A549 (cell line): Measurements from ENCODE around the gene VAT1L. TPM values are rescaled to one million over a fixed set of nuclear protein-coding genes. Genes with fewer than 3 reads are reported as not detected.

Experiments
- ATAC-seq, 2 experiments: fragments of 200-7000 bp in 1 of 2; fragments of >200 bp in 1 of 2; cut with Nextera tagmentation in 1 of 2; cut with Tn5 transposase in 1 of 2; 3 replicates each; pipeline versions ENCODE4 v1.8.0 to v1.9.1; 2018 to 2020; ENCODE audit warnings: mild to moderate bottlenecking in 1 of 2, moderate library complexity in 1 of 2
- CTCF ChIA-PET: fragments of 300-600 bp; sonication (Branson Sonifier 250); formaldehyde crosslinking; extraction: SDS; loops from one replicate; lab custom pipeline; 2021; ENCODE audit warnings: antibody characterized with exemption, inconsistent platforms; lab: Yijun Ruan, JAX
- POLR2A ChIA-PET: fragments of 350-600 bp; formaldehyde crosslinking; extraction: SDS; loops from one replicate; lab custom pipeline; 2021; ENCODE audit warnings: antibody characterized with exemption, inconsistent platforms; lab: Yijun Ruan, JAX
- DNase-seq, 2 experiments: peaks; one replicate each; pipeline versions ENCODE4 v3.0.0 to v3.0.0-alpha.2; 2011 to 2016; ENCODE audit warnings: low read depth in 1 of 2, low spot score in 1 of 2
- FAIRE-seq: peaks from 2 replicates; lab custom pipeline; 2011; peaks lifted over from hg19 to GRCh38; lab: Jason Lieb, UNC
- H3K27ac ChIP-seq, 2 experiments: fragments of >200 bp; sonication (Bioruptor Twin); formaldehyde crosslinking; 3 replicates each; pipeline ENCODE4 v1.5.1; 2016 to 2017
- H3K4me1 ChIP-seq: fragments of >200 bp; sonication (Bioruptor Twin); formaldehyde crosslinking; 3 replicates; pipeline ENCODE4 v1.6.1; 2016
- H3K4me2 ChIP-seq: fragments of >200 bp; sonication (Bioruptor Twin); formaldehyde crosslinking; 3 replicates; pipeline ENCODE4 v1.6.1; 2016
- H3K4me3 ChIP-seq: fragments of >200 bp; sonication (Bioruptor Twin); formaldehyde crosslinking; 3 replicates; pipeline ENCODE4 v1.5.1; 2016
- H3K9me3 ChIP-seq: fragments of >200 bp; sonication (Bioruptor Twin); formaldehyde crosslinking; 3 replicates; pipeline ENCODE4 v1.6.1; 2016
- BCL3 ChIP-seq: fragments of >200 bp; sonication (Bioruptor Twin); formaldehyde crosslinking; IDR thresholded peaks from 3 replicates; pipeline ENCODE4 v1.6.1; 2016
- BHLHE40 ChIP-seq: IDR thresholded peaks from 2 replicates; pipeline ENCODE4 v1.6.1; 2012; ENCODE audit warnings: low read depth, low read length, inconsistent platforms
- CHD2 ChIP-seq: fragments of 150-350 bp; IDR thresholded peaks from 2 replicates; pipeline ENCODE4 v1.6.1; 2014; ENCODE audit warnings: low read length; ENCODE audit not compliant: partially characterized antibody
- CHD4 ChIP-seq: fragments of 200-600 bp; sonication (generic); IDR thresholded peaks from 2 replicates; pipeline ENCODE4 v1.6.1; 2016; ENCODE audit warnings: antibody characterized with exemption, mild to moderate bottlenecking, borderline replicate concordance
- EHF ChIP-seq: fragments of 250-450 bp; sonication (Bioruptor Pico); IDR thresholded peaks from 2 replicates; pipeline ENCODE4 v1.5.0; 2020; ENCODE audit warnings: mild to moderate bottlenecking
- ESRRA ChIP-seq: fragments of 150-350 bp; IDR thresholded peaks from 2 replicates; pipeline ENCODE4 v1.6.1; 2014; ENCODE audit warnings: mild to moderate bottlenecking, low read length, borderline replicate concordance
- FOSB ChIP-seq: fragments of 250-450 bp; sonication (Bioruptor Pico); IDR thresholded peaks from 2 replicates; pipeline ENCODE4 v1.5.0; 2020; ENCODE audit warnings: mild to moderate bottlenecking, moderate library complexity
- FOSL2 ChIP-seq, 2 experiments: fragments of 450-650 bp in 1 of 2; fragments of >200 bp in 1 of 2; sonication (Bioruptor Twin) in 1 of 2; formaldehyde crosslinking; IDR thresholded peaks; 2 replicates each; pipeline versions ENCODE4 v1.5.0 to v1.6.1; 2016 to 2020; ENCODE audit warnings: mild to moderate bottlenecking in 1 of 2, moderate library complexity in 1 of 2
- FOXS1 ChIP-seq: fragments of 250-450 bp; sonication (Bioruptor Pico); IDR thresholded peaks from 2 replicates; pipeline ENCODE4 v1.5.0; 2020; ENCODE audit warnings: mild to moderate bottlenecking, moderate library complexity
- GATA3 ChIP-seq: IDR thresholded peaks from 2 replicates; pipeline ENCODE4 v1.6.1; 2012; ENCODE audit warnings: borderline replicate concordance
- HES2 ChIP-seq: fragments of >200 bp; sonication (Bioruptor Twin); formaldehyde crosslinking; IDR thresholded peaks from 2 replicates; pipeline ENCODE4 v1.6.1; 2016
- HEYL ChIP-seq: fragments of 250-450 bp; sonication (Bioruptor Pico); IDR thresholded peaks from 2 replicates; pipeline ENCODE4 v1.8.0; 2021; ENCODE audit warnings: mild to moderate bottlenecking, moderate library complexity
- HOXA7 ChIP-seq: fragments of 250-450 bp; sonication (Bioruptor Pico); IDR thresholded peaks from 2 replicates; pipeline ENCODE4 v1.5.0; 2020; ENCODE audit warnings: mild to moderate bottlenecking, moderate library complexity
- KDM1A ChIP-seq: fragments of 200-600 bp; sonication (generic); IDR thresholded peaks from 2 replicates; pipeline ENCODE4 v1.6.1; 2016; ENCODE audit warnings: low read depth, mild to moderate bottlenecking
- MAFK ChIP-seq: fragments of 450-650 bp; IDR thresholded peaks from 2 replicates; pipeline ENCODE4 v1.6.1; 2014; ENCODE audit not compliant: partially characterized antibody
- MAX ChIP-seq: IDR thresholded peaks from 2 replicates; pipeline ENCODE4 v1.6.1; 2012
- MAZ ChIP-seq: fragments of 150-350 bp; IDR thresholded peaks from 2 replicates; pipeline ENCODE4 v1.6.1; 2014; ENCODE audit warnings: antibody characterized with exemption, low read depth, low read length, borderline replicate concordance
- MYC ChIP-seq: IDR thresholded peaks from 2 replicates; pipeline ENCODE4 v1.6.1; 2012; ENCODE audit warnings: mild to moderate bottlenecking, inconsistent platforms, low read length, improper control_type of control experiment, borderline replicate concordance
- NFE2L2 ChIP-seq: fragments of 150-350 bp; conservative IDR thresholded peaks from 2 replicates; pipeline ENCODE4 v1.6.1; 2014; ENCODE audit warnings: low read length
- PBX3 ChIP-seq: IDR thresholded peaks from 2 replicates; pipeline ENCODE4 v1.6.1; 2012
- PHF8 ChIP-seq: fragments of 200-600 bp; sonication (generic); IDR thresholded peaks from 2 replicates; pipeline ENCODE4 v1.6.1; 2016; ENCODE audit warnings: low read depth, mild to moderate bottlenecking, antibody characterized with exemption, moderate library complexity, borderline replicate concordance
- POLR2A ChIP-seq: IDR thresholded peaks from 2 replicates; pipeline ENCODE4 v1.6.1; 2012; ENCODE audit warnings: mild to moderate bottlenecking, low read length
- POLR2AphosphoS2 ChIP-seq: conservative IDR thresholded peaks from 2 replicates; pipeline ENCODE4 v1.6.1; 2012; ENCODE audit warnings: low read length, improper control_type of control experiment, inconsistent platforms
- RAD21 ChIP-seq, 2 experiments: fragments of >200 bp in 1 of 2; sonication (Bioruptor Twin) in 1 of 2; formaldehyde crosslinking in 1 of 2; IDR thresholded peaks in 1 of 2; conservative IDR thresholded peaks in 1 of 2; 2 replicates in 1 of 2; 3 replicates in 1 of 2; pipeline ENCODE4 v1.6.1; 2012 to 2018; ENCODE audit warnings: inconsistent platforms in 1 of 2
- RARB ChIP-seq: fragments of 250-450 bp; sonication (Bioruptor Pico); IDR thresholded peaks from 2 replicates; pipeline ENCODE4 v1.8.0; 2021; ENCODE audit warnings: mild to moderate bottlenecking, moderate library complexity
- REST ChIP-seq: fragments of 200-600 bp; sonication (generic); IDR thresholded peaks from 2 replicates; pipeline ENCODE4 v1.6.1; 2016; ENCODE audit warnings: antibody characterized with exemption, mild to moderate bottlenecking, moderate library complexity
- SMC3 ChIP-seq: fragments of >200 bp; sonication (Bioruptor Twin); formaldehyde crosslinking; IDR thresholded peaks from 3 replicates; pipeline ENCODE4 v1.6.1; 2018; ENCODE audit warnings: inconsistent platforms
- TP53 ChIP-seq: fragments of 250-450 bp; sonication (Bioruptor Pico); IDR thresholded peaks from 2 replicates; pipeline ENCODE4 v1.5.0; 2021; ENCODE audit warnings: mild to moderate bottlenecking, moderate library complexity
- USF2 ChIP-seq: fragments of 450-650 bp; IDR thresholded peaks from 2 replicates; pipeline ENCODE4 v1.6.1; 2014; ENCODE audit warnings: antibody characterized with exemption
- ZFP36 ChIP-seq: fragments of 450-650 bp; IDR thresholded peaks from 2 replicates; pipeline ENCODE4 v1.6.1; 2014; ENCODE audit warnings: borderline replicate concordance; ENCODE audit not compliant: partially characterized antibody
- ZNF302 ChIP-seq: fragments of 250-450 bp; sonication (Bioruptor Pico); IDR thresholded peaks from 2 replicates; pipeline ENCODE4 v1.9.0; 2021; ENCODE audit warnings: inconsistent platforms, mild to moderate bottlenecking, moderate library complexity
- WGBS: methylation state at CpG from one replicate; pipeline ENCODE4 v1.1.6; 2017; ENCODE audit errors: missing lambda C conversion rate; 5-methylcytosine and 5-hydroxymethylcytosine counted together
- polyA plus RNA-seq, 4 experiments: library from polyadenylated mRNA; depleted of rRNA in 3 of 4; stranded (reverse); fragments of >200 nt; fragmentation: RNase III in 1 of 4; extraction: RNeasy Plus Mini Kit Qiagen cat#74134 plus additional on column Dnase treatment in 1 of 4; gene quantifications; 2 replicates in 3 of 4; 3 replicates in 1 of 4; pipeline ENCODE4 v1.2.3, GENCODE V29; 2011 to 2017

The VAT1L gene
- polyA plus RNA-seq, 2 of the 4 experiments (the other 2 are of a cell fraction) = not detected

- Histone ChIP-seq H3K27ac (no peak overlapping the region), H3K4me2 (no peak overlapping the region), H3K4me1 (no peaks in the 10 kb centered on the region), H3K4me3 (no peak overlapping the region), H3K9me3 (no peaks in the 10 kb centered on the region)
- ATAC-seq = no peak
- no peak for DNase-seq
- ChIA-PET CTCF (no interaction called here), POLR2A (no interaction called here)
- WGBS = 15% methylated on average over 4 of the region's 4 CpGs
- TF ChIP-seq MAFK (no peak), GATA3 (no peak), PHF8 (no peak), HEYL (CRISPR knock-in tag) (no peak), HOXA7 (no peak), RARB (CRISPR knock-in tag) (no peak), TP53 (CRISPR knock-in tag) (no peak), BCL3 (no peak), ESRRA (no peak), FOSL2 (IDR thresholded peaks at IDR 0.05) (no peak), FOSL2 (CRISPR knock-in tag; IDR thresholded peaks at IDR 0.05) (no peak), KDM1A (no peak), SMC3 (no peak), POLR2AphosphoS2 (no peak), POLR2A (no peak), HES2 (no peak), BHLHE40 (no peak), ZNF302 (no peak), REST (no peak), MAZ (no peak)
- no peak for FAIRE-seq
These were observed 132.6 kb downstream of the VAT1L start for GRCh38 chr16:77920984-77921383.

- ChIA-PET CTCF (interaction anchor here (1.4 to 1.6 kb wide), 2 partner anchors 8 to 17 kb away, joined by 3 to 4 read pairs; no protein-coding TSS in a partner anchor), POLR2A (no interaction called here)
- Histone ChIP-seq H3K27ac (no peak overlapping the region), H3K4me1 (no peaks in the 10 kb centered on the region), H3K9me3 (no peaks in the 10 kb centered on the region), H3K4me3 (no peak overlapping the region), H3K4me2 (no peak overlapping the region)
- no peak for ATAC-seq
- no peak for DNase-seq
- 14% methylated on average over 6 of the region's 6 CpGs for WGBS
- TF ChIP-seq NFE2L2 (no peak), TP53 (CRISPR knock-in tag) (no peak), CHD4 (no peak), POLR2A (no peak), FOXS1 (no peak), MAZ (no peak), GATA3 (no peak), PBX3 (no peak), FOSB (CRISPR knock-in tag) (no peak), RAD21 (conservative IDR thresholded peaks at IDR 0.05 in 1 of 2, IDR thresholded peaks at IDR 0.05 in 1 of 2) (no peak), SMC3 (no peak), MYC (no peak), MAX (no peak), HES2 (no peak), HEYL (CRISPR knock-in tag) (no peak), EHF (CRISPR knock-in tag) (no peak), ZFP36 (no peak), CHD2 (no peak), USF2 (no peak)
- no peak for FAIRE-seq
These were observed 133.9 kb downstream of the VAT1L start for GRCh38 chr16:77922228-77922754.
